ENCODE data around the gene SRL.
A peak's percentile ranks its signal among the peaks of the same experiment; 100 is the strongest.

The SRL gene

DNA sequence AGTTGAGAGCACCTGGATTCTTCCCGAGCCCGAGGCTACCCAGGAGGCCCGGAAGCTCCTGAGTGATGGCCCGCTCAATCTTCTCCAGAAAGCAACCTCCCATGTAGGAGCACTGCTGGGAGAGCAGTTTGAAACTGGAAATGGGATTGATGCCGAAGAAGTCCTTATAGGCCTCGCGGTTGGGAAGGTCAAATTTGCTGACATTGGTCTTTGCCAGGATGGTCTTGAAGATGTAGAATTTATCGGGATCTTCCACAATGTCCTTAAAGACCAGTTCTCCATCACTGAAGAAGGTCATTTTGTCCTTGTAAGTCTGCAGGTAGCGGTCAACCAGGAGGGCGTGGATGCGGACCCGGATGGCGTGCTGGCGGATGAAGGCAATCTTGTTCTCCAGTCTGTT, 49.7 kb downstream of the SRL start:
- TF ChIP-seq, protein P1, sequence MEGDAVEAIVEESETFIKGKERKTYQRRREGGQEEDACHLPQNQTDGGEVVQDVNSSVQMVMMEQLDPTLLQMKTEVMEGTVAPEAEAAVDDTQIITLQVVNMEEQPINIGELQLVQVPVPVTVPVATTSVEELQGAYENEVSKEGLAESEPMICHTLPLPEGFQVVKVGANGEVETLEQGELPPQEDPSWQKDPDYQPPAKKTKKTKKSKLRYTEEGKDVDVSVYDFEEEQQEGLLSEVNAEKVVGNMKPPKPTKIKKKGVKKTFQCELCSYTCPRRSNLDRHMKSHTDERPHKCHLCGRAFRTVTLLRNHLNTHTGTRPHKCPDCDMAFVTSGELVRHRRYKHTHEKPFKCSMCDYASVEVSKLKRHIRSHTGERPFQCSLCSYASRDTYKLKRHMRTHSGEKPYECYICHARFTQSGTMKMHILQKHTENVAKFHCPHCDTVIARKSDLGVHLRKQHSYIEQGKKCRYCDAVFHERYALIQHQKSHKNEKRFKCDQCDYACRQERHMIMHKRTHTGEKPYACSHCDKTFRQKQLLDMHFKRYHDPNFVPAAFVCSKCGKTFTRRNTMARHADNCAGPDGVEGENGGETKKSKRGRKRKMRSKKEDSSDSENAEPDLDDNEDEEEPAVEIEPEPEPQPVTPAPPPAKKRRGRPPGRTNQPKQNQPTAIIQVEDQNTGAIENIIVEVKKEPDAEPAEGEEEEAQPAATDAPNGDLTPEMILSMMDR (conservative IDR thresholded peaks at IDR 0.05): no peak
- no peak overlapping the region for H3K27ac ChIP-seq

GRCh38 chr16:4190712-4191333, 51.1 kb downstream of the SRL start:
- TF ChIP-seq, protein P1 (conservative IDR thresholded peaks at IDR 0.05): no peak

GRCh38 chr16:4190086-4190485, 51.8 kb downstream of the SRL start:
- no peak overlapping the region for H3K27ac ChIP-seq
- TF ChIP-seq, protein P1 (conservative IDR thresholded peaks at IDR 0.05): no peak

More at GRCh38 chr16:4190712-4191333, 51.1 kb downstream of the SRL start:
- H3K27ac ChIP-seq: no peak overlapping the region

- TF ChIP-seq, protein P1 (conservative IDR thresholded peaks at IDR 0.05): no peak
- peak overlapping the region; percentile 93 for H3K27ac ChIP-seq
Measured at GRCh38 chr16:4184038-4184702, 57.7 kb downstream of the SRL start.

GRCh38 chr16:4183237-4184037, 58.4 kb downstream of the SRL start:
- peak overlapping the region; percentile 93 for H3K27ac ChIP-seq
- TF ChIP-seq, protein P1 (conservative IDR thresholded peaks at IDR 0.05): no peak

GRCh38 chr16:4182581-4183236, 59.2 kb downstream of the SRL start:
- H3K27ac ChIP-seq: peak overlapping the region; percentile 93
- TF ChIP-seq, protein P1 (conservative IDR thresholded peaks at IDR 0.05): no peak

DNA sequence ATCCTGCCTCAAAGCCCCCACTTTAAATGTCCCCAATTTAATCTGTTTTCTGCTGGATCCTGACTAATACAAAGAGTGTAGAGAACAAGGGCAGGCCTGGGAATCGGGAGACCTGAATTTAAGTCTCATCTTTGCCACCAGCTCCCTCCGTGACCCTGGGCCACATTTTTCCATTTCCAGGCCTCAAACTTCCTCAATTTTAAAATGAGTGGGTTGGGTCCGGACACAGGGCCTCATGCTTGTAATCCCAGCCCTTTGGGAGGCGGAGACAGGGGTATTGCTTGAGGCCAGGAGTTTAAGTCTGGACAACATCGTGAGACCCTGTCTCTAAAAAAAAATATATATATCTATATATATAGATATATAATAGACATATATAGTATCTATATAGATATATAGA, 61.4 kb downstream of the SRL start:
- no peak overlapping the region for H3K27ac ChIP-seq
- TF ChIP-seq, protein P1 (conservative IDR thresholded peaks at IDR 0.05): no peak

Data from VCaP (cell line).